ENCODE measurements around the gene NDNF.
A peak's percentile ranks its signal among the peaks of the same experiment; 100 is the strongest.

NDNF gene

DNA sequence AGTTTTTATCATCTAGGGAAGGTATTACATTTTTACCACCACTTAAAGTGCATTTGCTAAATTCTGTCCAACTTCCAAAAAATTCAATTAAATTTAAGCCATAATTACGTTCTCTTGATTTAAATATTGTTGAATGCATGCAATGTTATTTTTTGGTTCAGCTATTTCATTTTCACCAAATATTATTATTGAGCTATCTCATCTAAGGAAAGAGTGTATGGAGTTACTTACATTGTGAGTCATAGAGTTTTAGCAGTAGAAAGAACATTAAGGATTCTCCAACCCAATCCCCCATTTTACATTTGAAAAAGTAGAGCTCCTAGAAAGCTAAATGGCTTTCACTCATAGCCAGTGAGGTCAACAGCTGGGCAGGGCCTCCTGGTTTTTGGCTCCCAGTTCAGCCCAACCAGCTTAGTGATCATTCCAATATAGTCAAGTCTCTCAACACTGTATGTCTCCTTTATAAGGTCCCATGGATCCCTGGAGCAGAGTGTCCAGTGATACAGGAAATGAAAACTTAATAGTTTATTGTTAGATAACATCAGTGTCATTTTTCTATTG lies 60.5 kb downstream of the NDNF start:
- no peak for DNase-seq

- DNase-seq = no peak
Measured at GRCh38 chr4:121011138-121011537, 61.2 kb downstream of the NDNF start.

DNA sequence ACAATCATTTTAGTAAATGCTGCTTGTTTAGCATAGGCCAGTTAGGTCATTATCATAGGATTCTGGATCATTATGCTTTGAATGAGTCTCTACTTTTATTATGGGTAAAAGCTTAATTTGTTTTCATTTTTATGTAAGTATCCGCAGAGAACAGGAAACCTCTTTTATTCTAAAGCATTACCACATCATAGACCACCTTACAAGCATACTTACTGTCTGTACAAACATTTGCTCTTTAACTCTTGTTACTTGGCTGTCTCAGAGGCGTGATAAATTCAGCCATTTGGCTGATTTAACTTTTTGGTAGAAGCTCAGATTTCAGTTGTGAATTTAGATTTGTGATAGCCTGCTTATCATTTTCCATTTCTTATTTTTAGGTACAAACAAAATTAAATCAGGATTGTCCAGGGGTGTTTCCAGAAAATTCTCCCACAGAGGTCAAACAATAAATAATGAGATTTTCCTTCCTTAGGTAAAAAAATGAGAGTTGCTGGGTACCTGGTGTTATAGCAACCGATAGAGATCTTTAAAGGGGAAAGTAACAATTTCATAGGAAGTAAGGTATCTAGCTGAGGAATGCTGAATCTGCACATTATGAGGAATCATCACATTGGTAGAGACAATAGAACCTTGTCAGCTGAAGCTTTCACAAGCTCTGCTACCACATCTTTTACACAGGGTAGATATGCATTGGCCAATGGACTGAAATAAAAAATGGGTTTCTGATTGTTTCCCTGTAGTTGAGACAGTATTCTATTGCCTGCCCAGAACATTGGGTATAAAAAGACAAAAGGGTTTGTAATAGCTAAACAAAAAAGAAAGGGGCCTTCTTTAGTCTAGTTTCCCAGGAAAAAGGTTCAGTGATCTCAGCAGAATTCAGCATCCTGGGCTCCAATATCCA lies 62.5 kb downstream of the NDNF start:
- no peak for DNase-seq

DNA sequence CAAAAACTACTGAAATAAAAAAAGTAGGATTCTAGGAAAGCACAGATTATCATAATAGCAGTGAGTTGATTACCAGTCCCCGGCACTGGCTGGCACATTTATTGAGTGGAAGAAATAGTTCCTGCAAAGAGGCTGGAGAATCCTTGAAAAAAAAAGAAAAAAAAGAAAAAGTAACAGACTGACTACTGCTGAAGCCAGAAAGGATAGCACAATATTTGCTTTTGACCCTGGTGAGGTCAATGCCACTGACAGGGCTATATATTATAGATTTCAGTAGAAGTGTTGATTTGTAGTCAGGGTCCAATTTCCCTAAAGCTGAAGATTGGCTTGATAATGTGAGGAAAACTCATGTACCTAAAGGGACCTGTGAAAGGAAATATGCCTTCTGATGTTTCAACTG lies 64.7 kb downstream of the NDNF start:
- DNase-seq = no peak

DNA sequence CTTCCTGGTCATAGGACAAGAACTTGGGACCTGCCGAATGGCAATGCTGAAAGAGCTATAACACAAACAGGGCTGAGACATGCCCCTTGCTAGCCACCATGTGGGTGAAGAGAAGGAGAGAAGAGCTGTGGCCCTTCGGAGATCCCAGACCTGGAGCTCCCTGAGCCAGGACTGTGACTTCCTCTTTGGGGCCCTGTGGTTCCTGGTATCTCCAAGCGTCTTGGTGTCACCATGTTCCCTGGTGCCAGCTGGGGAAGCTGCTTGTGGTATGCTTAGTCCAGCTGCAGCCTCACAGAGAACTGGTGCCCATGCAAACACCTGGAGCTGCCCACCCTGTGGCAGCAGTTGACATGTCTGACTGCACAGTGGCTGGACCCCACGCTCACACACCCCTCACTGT lies 68.5 kb downstream of the NDNF start:
- peak in 1 of 2 experiments; percentile 1 for DNase-seq

GRCh38 chr4:120995266-120996010 lies 76.9 kb downstream of the NDNF start:
- no peak for DNase-seq

DNA sequence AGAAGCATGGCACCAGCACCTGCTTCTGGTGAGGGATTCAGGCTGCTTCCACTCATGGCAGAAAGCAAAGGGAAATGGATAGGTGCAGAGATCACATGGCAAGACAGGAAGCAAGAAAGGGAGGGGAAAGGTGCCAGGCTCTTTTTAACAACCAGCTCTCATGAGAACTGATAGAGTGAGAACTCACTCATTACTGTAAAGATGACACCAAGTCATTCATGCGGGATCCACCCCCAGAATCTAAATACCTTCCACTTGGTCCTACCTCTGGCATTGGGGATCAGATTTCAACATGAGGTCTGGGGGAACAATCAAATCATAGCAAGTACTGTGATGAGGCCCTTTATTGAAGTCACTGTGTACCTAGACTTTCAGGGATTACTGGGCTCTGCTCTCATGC lies 77.8 kb downstream of the NDNF start:
- no peak for DNase-seq

DNA sequence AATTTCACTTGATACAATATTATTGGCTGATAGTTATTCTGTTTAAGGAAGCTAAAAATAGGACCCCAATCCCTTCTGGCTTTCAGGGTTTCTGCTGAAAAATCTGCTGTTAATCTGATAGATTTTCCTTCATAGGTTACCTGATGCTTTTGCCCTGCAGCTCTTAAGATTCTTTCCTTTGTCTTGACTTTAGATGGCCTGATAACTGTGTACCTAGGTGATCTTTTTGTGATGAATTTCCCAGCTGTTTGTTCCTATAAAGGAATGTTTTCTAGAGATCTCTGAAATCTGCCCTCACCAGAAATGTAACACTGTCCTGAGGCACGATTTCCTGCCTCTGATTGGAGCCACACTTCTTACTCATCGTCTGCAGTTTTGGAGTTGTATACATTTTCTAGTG lies 80.5 kb downstream of the NDNF start:
- DNase-seq = no peak

DNA sequence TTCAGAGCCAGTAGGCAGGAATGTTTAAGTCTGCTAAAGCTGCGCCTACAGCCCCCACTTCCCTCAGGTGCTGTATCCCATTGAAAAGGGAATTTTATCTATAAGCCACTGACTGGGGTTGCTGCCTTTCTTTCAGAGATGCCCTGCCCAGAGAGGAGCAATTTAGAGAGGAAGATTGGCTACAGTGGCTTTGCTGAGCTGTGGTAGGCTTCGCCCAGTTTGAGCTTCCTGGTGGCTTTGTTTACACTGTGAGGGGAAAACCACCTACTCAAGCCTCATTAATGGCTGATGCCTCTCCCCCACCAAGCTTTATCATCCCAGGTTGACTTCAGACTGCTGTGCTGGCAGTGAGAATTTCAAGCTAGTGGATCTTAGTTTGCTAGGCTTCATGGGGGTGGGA lies 82.1 kb downstream of the NDNF start:
- no peak for DNase-seq
